Measurements from ENCODE around the gene ATF3.

GRCh38 chr1:212610575-212610967, 2.0 kb downstream of the ATF3 start:
- TF ChIP-seq POLR2A (IDR thresholded peaks at IDR 0.05; ENCODE audit: low read depth, low read length) (peak; percentile 58), CTCF (conservative IDR thresholded peaks at IDR 0.05; ENCODE audit: low read depth, low read length) (no peak), FOS (IDR thresholded peaks at IDR 0.05; ENCODE audit: low read depth, low read length) (no peak), RAD21 (IDR thresholded peaks at IDR 0.05; ENCODE audit: low read length) (no peak), MXI1 (IDR thresholded peaks at IDR 0.05; ENCODE audit: borderline replicate concordance, low read depth, low read length) (no peak), SMC3 (IDR thresholded peaks at IDR 0.05; ENCODE audit: low read depth, low read length) (no peak), CEBPB (IDR thresholded peaks at IDR 0.05; ENCODE audit: low read depth, low read length) (no peak), MAFK (IDR thresholded peaks at IDR 0.05; ENCODE audit: low read depth, low read length) (no peak), ELK1 (IDR thresholded peaks at IDR 0.05; ENCODE audit: borderline replicate concordance, low read depth, low read length) (no peak), USF2 (IDR thresholded peaks at IDR 0.05; ENCODE audit: low read depth, low read length) (no peak), NFE2L2 (IDR thresholded peaks at IDR 0.05; ENCODE audit: low read depth, low read length) (no peak), RCOR1 (IDR thresholded peaks at IDR 0.05; ENCODE audit: insufficient replicate concordance, low read length) (no peak)
